Islet precursor cell (in vitro differentiated cells): ENCODE data around the gene CCDC136.

Experiments
- DNase-seq: peaks from one replicate; pipeline ENCODE4 v3.0.0-alpha.2; 2018

Gene CCDC136

DNA sequence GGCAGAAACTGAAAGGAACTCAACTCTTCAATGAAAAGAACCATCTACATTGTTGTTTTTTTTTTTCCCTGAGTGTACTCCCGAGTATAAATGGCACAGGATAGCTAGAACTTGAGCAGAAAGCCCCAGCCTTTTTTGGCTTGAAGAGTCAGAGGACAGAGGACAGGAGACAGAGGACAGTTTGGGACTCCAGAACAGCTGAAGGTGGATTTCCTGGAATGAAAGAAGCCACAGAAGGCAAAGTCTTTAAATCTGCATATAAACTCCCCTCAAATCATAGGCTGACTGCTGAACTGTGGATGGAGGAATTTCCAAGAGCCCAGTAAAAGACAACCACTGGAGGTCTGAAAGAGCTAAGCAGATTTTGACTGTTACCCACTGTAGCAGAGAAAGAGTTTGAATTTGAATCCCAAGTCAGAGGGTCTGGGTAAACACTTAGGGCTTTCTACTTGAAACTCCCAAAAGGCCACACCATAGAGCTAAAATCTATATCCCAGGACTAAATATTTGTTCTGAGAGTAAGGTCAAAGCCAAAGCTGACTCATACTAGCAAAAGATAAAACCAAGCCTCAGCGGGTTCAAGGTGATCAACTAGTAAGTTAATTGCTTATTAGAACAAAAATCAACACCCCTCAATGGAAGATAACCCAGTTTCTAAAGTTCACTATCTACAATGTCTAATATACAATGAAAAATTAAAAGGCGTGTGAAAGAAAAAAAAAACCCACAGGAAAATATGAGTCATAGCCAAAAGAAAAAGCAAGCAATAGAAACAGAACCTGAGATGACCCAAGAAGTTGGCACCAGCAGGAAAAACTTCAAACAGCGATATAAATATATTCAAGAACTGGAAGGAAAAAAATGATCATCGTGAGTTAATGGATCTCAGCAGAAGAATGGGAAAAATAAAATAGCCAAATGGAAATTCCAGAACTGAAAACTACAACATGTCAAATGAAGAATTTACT is 14.3 kb upstream of the CCDC136 start:
- no peak for DNase-seq

DNA sequence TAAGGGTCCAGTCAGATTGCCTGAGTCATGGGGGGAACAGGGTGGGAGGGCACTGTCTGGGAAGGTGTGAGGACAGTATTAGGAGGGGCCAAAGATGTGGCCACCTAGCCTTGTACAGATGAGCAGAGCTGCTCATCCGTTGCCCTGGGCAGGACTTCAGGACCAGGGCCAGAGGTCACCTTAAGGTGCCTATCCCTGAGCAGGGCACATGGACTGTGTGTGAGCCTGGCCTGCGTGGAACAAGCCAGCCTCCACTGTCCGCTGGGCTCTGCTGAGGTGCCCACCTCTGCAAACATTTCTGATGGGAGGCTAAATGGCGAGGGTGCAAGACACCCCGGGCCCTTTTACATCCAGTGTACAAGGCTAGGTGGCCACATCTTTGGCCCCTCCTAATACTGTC is 12.8 kb upstream of the CCDC136 start:
- DNase-seq: no peak

GRCh38 chr7:128781126-128781525 is 10.6 kb upstream of the CCDC136 start:
- DNase-seq: no peak

- no peak for DNase-seq
Measured at GRCh38 chr7:128781851-128782250, 9.9 kb upstream of the CCDC136 start.

- peak; percentile 96 for DNase-seq
Measured at GRCh38 chr7:128783143-128783861, 8.5 kb upstream of the CCDC136 start.

GRCh38 chr7:128785738-128786137 is 6.0 kb upstream of the CCDC136 start:
- DNase-seq: no peak

DNA sequence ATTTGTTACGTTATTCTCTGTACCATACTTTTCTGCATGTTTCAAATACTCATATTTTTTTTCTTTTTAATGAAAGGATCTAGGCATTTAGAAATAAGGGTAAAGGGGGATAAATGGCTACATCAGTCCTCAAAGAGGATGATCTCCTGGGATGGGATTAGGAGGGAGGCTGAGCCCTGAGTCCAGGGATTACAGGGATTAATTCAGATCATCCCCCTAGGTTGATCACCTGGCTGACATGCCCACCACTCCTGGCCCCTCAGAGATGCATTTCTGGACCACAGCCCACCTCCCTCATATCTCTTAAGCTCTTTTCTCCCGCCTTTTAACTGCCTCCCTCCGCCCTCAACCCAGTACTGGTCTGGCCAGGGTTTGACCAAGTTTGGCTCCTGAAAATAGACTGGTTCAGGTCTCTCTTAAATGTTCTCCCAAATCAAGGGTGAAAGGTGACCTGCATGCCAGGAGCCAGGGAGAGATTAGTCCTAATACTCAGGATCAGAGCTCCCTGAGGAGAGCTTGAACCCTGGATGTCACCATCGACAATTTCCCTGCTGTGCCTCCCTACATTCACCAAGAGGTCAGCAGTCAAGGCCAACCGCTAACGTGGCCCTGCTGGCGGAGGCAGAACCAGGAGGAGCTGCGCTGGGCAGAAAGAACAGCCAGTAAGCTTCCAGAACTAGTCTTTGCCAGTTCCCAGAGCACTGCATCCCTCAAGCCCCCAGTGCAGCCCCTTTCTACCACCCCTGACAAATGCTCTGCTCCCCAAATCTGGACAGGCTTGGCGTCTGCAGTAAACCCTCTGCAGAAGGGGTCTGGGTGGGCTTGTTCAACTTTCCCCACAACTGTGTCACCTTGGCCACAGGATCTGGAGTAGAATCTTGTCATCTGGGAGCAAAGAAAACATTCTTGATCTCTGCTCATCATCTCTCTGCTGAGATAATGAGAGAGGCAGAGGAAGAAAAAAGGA is 3.0 kb upstream of the CCDC136 start:
- no peak for DNase-seq

- no peak for DNase-seq
Measured at GRCh38 chr7:128790315-128791041, 1.3 kb upstream of the CCDC136 start.

GRCh38 chr7:128791972-128792327 is 182 bp downstream of the CCDC136 start:
- no peak for DNase-seq

DNA sequence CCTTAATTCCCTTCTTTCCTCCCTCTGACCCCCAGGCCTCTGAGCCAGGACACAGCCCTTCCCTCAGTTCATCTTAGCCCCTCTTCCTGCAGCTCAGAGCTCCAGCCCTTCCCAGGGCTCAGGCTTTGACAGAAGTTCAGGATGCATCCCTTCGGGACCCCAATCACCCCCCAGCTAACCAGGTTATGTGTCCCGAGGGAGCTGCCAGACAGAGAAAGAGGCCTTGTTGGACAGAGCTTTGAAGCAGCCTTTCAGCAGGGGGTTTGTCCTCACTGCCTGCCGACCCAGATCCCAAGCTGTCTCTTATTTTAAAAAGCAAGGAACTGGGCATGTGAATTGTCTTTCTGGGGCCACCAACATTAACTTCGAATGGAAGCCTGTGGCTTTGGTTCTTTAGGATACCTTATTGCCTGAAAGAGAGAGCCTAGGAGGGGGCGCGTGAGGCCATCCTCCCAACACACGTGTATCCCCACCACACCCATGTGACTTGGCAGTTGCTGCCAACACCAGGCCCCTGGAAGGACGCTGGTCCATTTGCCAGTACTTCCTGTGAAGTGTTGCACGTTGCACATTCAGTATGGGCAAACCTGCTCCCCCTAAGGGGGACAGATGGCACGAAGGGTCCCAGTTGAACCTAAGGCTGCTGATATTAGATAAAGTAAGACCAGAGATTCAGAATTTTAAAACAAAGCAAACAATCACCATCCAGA is 858 bp downstream of the CCDC136 start:
- DNase-seq: no peak

DNA sequence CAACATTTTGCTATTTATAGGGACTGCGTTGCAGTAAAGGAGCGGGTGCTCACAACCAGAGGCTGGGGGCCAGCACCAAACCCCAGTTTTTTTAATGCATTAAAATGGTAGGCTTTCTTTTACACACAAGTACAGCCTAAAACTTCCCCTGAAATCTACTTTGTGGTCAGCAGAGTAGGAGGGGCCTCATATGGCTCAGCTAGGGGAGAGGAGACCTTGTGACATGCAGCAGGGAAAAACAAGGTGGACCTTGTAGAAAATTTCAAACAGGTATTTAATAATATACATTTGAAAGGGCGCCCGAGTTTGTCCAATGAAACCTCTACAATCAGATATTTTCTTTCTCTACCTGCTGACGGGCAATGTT is 1.4 kb downstream of the CCDC136 start:
- DNase-seq: no peak

DNA sequence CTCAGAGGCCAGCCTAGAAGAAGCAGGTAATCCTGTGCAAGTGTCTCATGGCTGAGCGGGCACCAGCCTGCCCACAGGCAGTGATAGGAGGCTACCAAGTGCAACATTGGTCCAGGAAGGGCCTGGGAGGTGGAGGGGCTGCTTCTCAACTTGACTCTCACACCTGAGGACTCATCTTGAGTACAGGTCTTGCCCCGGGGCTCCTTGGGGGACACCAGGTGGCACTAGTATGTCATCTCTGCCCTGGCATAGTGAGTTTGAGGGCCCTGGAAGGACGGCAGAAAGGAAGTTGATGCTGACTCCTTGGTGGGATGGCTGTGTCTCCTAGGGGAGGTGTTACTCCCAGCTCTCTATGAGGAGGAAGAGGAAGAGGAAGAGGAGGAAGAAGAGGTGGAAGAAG is 2.3 kb downstream of the CCDC136 start:
- DNase-seq: no peak

DNA sequence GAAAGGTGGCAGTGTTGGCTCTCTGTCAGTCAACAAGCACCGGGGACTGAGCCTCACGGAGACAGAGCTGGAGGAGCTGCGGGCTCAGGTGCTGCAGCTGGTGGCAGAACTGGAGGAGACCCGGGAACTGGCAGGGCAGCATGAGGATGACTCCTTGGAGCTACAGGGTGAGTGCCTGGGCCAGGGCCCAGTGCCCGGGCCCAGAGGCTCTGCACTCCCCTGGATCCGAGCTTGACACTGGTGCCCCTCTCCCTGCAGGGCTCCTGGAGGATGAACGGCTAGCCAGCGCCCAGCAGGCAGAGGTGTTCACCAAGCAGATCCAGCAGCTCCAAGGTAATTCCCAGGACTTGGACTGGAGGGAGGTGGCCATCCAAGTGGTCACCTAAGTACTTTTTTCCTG is 2.7 kb downstream of the CCDC136 start:
- no peak for DNase-seq

DNA sequence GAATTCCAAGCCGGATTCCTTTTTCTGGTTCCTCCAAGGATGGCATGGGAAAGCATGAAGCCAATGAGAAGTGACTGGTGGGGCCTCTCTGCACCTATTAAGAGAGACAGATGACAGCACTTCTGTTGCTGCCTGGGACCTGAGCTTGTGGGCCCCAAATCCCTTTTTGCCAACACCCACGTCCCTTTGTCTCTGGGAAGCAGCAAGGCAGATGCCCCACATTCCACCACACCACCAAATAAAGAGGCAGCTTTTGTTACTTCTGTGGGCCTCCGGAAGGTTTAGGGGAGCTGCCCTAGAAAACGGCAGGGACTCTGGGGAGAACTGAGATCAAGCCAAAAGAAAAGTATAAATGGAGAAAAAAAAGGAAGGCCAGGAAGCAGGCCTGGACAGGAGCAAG is 3.4 kb downstream of the CCDC136 start:
- DNase-seq: peak; percentile 31

DNA sequence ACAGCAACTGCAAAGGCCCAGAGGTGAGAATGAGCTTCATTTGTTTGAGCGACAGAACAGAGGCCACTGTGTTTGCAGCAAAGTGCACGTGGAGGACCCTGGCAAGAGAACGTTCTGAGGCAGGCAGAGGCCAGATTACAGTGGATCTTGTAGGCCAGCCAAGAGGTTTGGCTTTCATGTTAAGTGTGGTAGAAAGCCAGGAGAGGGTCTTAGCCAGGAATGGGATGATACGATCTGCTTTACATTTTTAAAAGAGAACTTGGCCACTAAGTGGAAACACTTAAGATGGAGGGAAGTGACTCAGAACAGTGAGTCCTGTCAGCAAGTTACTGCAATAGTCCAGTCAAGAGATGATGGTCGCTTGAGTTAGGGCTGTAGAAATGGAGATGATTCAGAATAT is 4.6 kb downstream of the CCDC136 start:
- no peak for DNase-seq

- no peak for DNase-seq
Measured at GRCh38 chr7:128799451-128799850, 7.7 kb downstream of the CCDC136 start.

DNA sequence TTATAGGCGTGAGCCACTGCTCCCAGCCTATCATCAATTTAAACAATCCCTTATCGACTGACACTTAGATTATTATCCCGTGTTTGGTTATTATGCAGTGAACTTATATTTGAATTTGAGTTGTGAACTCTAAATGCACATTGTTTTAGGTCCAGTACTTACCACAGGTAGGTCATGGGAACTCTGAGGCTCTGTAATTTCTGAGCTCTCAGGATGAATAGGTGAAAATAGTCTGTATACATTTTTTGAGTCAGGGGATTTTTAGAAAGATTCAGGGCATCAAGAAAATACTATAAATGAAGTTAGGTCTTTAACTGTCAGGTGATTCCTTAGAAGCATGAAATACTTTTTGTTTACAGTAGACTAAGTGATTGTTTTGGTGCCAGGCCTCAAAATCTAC is 8.8 kb downstream of the CCDC136 start:
- DNase-seq: no peak

DNA sequence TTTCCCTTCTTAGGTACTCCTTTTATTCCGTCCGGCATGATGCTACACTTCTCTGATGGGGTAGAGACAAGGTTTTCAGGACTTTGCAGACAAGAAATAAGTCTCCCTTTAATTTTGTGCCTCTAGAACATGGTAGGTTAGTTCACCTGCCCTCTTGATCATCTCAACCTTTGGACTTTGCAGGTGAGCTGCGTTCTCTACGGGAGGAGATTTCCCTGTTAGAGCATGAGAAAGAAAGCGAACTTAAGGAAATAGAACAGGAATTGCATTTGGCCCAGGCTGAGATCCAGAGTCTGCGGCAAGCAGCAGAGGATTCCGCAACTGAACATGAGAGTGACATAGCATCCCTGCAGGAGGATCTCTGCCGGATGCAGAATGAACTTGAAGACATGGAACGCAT is 9.2 kb downstream of the CCDC136 start:
- no peak for DNase-seq

DNA sequence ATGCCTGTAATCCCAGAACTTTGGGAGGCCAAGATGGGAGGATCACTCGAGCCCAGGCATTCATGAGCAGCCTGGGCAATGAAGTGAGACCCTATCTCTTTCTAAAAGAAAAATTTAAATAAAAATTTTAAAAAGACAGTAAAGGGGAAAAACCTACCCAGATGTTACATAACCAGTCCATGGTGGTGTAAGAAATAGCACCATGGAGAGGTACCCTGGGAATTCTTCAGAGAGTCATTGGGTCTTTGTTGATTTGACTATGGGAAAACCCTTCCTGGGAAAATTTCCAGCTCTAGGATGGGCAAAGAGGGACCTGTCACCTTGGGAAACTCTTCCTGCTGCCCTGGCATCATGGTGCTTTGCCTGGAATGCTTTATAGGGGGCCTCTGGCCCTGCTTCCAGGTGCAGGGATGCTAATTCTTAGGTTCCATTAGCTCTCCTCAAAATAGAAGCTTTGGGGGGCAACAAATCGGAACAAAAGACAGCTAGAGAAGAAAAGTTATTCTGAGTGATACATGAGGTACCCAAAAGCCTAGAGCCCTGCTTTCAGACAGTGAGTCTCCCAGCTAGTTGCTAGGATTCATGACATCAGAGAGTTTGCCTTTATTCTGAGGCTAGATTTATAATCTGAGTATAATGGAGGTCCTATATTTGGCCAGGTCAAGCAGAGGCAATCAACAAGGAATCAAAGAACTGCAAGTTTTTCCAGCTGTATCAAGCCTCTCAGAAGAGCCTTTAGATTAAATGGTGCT is 10.1 kb downstream of the CCDC136 start:
- DNase-seq: no peak

DNA sequence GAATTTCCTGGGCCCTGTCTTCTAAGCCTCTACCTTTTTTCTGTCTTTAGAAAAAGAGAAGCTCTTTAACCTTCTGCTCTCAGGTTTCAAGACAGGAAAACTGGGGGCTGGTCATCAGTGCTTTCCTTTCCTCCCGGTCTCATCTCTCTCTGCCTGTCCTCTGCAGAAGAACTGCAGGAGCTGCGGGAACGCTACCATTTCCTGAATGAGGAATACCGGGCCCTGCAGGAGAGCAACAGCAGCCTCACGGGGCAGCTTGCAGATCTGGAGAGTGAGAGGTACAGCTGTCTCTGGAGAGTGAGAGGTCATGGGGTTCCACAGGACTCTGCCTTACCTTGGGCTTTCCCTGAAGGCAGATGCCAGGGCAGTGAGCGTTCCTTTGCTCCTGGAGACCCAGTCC is 12.7 kb downstream of the CCDC136 start:
- DNase-seq: no peak

DNA sequence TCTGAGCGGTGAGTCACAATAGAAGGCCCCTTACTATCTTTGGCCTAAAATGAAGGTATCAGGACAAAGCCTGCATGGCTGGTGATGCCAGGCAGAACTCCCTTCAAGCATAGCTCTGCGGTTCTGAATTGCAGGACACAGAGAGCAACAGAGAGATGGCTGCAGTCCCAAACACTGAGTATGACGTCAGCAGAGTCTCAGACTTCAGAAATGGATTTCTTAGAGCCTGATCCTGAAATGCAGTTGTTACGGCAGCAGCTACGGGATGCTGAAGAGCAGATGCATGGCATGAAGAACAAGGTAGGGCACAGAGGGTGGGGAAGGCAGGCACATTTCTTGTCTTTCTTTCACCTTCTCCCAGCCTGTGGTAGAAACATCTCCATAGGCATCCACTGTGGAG is 13.5 kb downstream of the CCDC136 start:
- no peak for DNase-seq
